ENCODE measurements around the gene MPC2.

Gene MPC2

GRCh38 chr1:167936930-167937708, at the start of gene MPC2:
TSS of gene MPC2 (minus strand) at chr1:167937072. CDS start at chr1:167935841, 1,231 bp downstream.
- peak; percentile 22 to 56 (median 23) for DNase-seq (ENCODE audit: low read depth in 3 of 3)

GRCh38 chr1:167984886-167985489, 48.1 kb upstream of the MPC2 start:
- DNase-seq (ENCODE audit: low read depth in 3 of 3) = peak in 1 of 3 experiments; percentile 15

GRCh38 chr1:167983797-167984420, 47.0 kb upstream of the MPC2 start:
- DNase-seq (ENCODE audit: low read depth in 3 of 3) = no peak

- no peak for DNase-seq (ENCODE audit: low read depth in 3 of 3)
Measured at GRCh38 chr1:167981933-167982332, 45.1 kb upstream of the MPC2 start.

GRCh38 chr1:167977245-167977644, 40.4 kb upstream of the MPC2 start:
- no peak for DNase-seq (ENCODE audit: low read depth in 3 of 3)

GRCh38 chr1:167974698-167975097, 37.8 kb upstream of the MPC2 start:
- no peak for DNase-seq (ENCODE audit: low read depth in 3 of 3)

- no peak for DNase-seq (ENCODE audit: low read depth in 3 of 3)
Measured at GRCh38 chr1:167973832-167974231, 37.0 kb upstream of the MPC2 start.

- no peak for DNase-seq (ENCODE audit: low read depth in 3 of 3)
Measured at GRCh38 chr1:167968569-167968968, 31.7 kb upstream of the MPC2 start.

- no peak for DNase-seq (ENCODE audit: low read depth in 3 of 3)
Measured at GRCh38 chr1:167966050-167966449, 29.2 kb upstream of the MPC2 start.

GRCh38 chr1:167964646-167965045, 27.8 kb upstream of the MPC2 start:
- DNase-seq (ENCODE audit: low read depth in 3 of 3) = no peak

- no peak for DNase-seq (ENCODE audit: low read depth in 3 of 3)
Measured at GRCh38 chr1:167957710-167958109, 20.8 kb upstream of the MPC2 start.

GRCh38 chr1:167955915-167956314, 19.0 kb upstream of the MPC2 start:
- DNase-seq (ENCODE audit: low read depth in 3 of 3) = no peak

- DNase-seq (ENCODE audit: low read depth in 3 of 3) = no peak
Measured at GRCh38 chr1:167950569-167950968, 13.7 kb upstream of the MPC2 start.

- DNase-seq (ENCODE audit: low read depth in 3 of 3) = no peak
Measured at GRCh38 chr1:167949785-167950184, 12.9 kb upstream of the MPC2 start.

GRCh38 chr1:167947733-167948132, 10.9 kb upstream of the MPC2 start:
- no peak for DNase-seq (ENCODE audit: low read depth in 3 of 3)

GRCh38 chr1:167943541-167943940, 6.7 kb upstream of the MPC2 start:
- no peak for DNase-seq (ENCODE audit: low read depth in 3 of 3)

GRCh38 chr1:167940264-167940663, 3.4 kb upstream of the MPC2 start:
- no peak for DNase-seq (ENCODE audit: low read depth in 3 of 3)

GRCh38 chr1:167938080-167938636, 1.3 kb upstream of the MPC2 start:
- DNase-seq (ENCODE audit: low read depth in 3 of 3) = no peak

GRCh38 chr1:167937709-167938010, 788 bp upstream of the MPC2 start:
- no peak for DNase-seq (ENCODE audit: low read depth in 3 of 3)

- peak; percentile 89 to 94 (median 93) for DNase-seq (ENCODE audit: low read depth in 3 of 3)
Measured at GRCh38 chr1:167936068-167936929, 573 bp downstream of the MPC2 start, which contains the start of gene DCAF6. TSS of gene DCAF6 (plus strand) at chr1:167936683. CDS start at chr1:167936912, 229 bp downstream.

GRCh38 chr1:167935216-167936067, 1.4 kb downstream of the MPC2 start:
- DNase-seq (ENCODE audit: low read depth in 3 of 3) = peak in 2 of 3 experiments; percentile 2 to 19

Measured in stimulated activated CD4-positive, alpha-beta T cell treated with anti-CD3 and anti-CD28 coated beads, TNF-alpha, amount 100 ng/mL, for 24 hours (primary cell).